ENCODE data around the gene NTF3. TPM values are rescaled to one million over a fixed set of nuclear protein-coding genes. Genes with fewer than 3 reads are reported as not detected.

Gene NTF3
- total RNA-seq, 4 donors from 2014 or later = 0.80 to 2.9 (median 1.3) TPM

DNA sequence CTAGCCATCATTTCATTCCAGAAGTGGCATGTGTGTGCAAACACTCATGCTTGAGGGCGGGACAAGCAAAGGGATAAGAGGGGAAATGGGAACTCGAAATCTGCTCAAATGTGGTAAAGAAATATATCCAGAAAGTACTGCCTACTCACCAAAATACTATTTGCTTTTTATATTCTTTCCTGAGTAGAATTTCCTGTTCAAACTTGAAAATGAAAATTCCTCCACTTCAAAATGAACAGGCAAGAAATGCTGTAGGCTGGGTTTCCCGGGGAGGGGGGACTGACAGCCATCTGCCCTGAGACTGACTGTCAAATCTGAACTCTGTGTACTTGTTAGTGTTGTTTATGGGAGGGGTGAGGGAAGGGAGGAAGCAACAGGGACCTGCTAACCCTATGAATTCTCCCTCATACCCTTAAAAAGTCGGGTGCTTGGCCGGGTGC is 34.6 kb downstream of the NTF3 start:
- TF ChIP-seq, protein P1, sequence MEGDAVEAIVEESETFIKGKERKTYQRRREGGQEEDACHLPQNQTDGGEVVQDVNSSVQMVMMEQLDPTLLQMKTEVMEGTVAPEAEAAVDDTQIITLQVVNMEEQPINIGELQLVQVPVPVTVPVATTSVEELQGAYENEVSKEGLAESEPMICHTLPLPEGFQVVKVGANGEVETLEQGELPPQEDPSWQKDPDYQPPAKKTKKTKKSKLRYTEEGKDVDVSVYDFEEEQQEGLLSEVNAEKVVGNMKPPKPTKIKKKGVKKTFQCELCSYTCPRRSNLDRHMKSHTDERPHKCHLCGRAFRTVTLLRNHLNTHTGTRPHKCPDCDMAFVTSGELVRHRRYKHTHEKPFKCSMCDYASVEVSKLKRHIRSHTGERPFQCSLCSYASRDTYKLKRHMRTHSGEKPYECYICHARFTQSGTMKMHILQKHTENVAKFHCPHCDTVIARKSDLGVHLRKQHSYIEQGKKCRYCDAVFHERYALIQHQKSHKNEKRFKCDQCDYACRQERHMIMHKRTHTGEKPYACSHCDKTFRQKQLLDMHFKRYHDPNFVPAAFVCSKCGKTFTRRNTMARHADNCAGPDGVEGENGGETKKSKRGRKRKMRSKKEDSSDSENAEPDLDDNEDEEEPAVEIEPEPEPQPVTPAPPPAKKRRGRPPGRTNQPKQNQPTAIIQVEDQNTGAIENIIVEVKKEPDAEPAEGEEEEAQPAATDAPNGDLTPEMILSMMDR (IDR thresholded peaks at IDR 0.05) = no peak
- TF ChIP-seq POLR2AphosphoS5 (IDR thresholded peaks at IDR 0.05) = no peak
- TF ChIP-seq POLR2A (IDR thresholded peaks at IDR 0.05) = no peak
- TF ChIP-seq EP300 (IDR thresholded peaks at IDR 0.05) = no peak
- Histone ChIP-seq H3K27ac (no peak overlapping the region), H3K9me3 (no peaks in the 10 kb centered on the region), H3K4me1 (no peaks in the 10 kb centered on the region), H3K27me3 (peaks cover 9% of the 10 kb centered on the region), H3K4me3 (no peak overlapping the region), H3K36me3 (no peaks in the 10 kb centered on the region)
- 28% methylated on average over 5 of the region's 5 CpGs for WGBS
- DNase-seq (ENCODE audit: low spot score in 2 of 2) = no peak

DNA sequence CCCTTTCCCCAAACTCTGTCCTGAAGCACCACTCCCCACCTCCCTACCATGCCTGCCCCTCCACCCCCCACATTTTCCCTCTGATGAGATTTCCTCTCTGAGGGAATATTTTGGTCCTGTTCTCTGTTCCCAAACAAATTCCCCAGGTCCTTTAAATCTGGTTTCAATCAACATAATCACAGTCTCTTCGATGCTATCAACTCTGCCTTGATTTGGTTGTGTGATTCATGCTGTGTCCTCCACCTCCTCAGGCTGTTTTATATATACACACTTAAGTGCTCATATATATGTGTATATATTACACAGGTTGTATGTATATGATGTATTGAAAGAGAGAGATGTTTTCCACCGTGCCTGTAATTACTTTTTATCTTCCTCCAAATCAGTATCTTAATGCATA is 36.0 kb downstream of the NTF3 start:
- TF ChIP-seq EP300 (IDR thresholded peaks at IDR 0.05) = no peak
- TF ChIP-seq POLR2A (IDR thresholded peaks at IDR 0.05) = no peak
- TF ChIP-seq, protein P1 (IDR thresholded peaks at IDR 0.05) = no peak
- TF ChIP-seq POLR2AphosphoS5 (IDR thresholded peaks at IDR 0.05) = no peak
- no peak for DNase-seq (ENCODE audit: low spot score in 2 of 2)
- 27% methylated on average over 2 of the region's 2 CpGs for WGBS

DNA sequence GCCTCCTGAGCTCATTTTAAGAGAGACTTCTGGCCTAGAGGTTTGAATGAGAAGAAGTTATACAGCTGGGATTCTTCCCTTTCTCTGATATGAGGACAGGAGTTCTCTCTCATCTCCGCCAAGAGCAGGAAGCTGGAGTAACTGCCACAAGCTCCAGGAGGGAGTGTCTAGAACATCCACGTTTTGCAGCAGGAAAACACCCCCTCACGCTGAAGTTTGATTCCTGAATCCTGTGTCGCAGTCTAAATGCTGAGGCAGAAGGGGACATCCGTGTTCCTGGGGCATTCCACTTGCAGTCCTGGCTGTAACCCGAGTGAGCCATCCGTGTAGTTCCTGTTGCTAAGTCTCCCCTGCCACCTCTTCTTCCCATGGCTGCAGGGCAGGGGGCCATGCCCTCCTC is 38.3 kb downstream of the NTF3 start:
- no peak overlapping the region for H3K27ac ChIP-seq
- peaks cover 15% of the 10 kb centered on the region for H3K27me3 ChIP-seq
- no peaks in the 10 kb centered on the region for H3K9me3 ChIP-seq
- H3K4me1 ChIP-seq = no peaks in the 10 kb centered on the region
- TF ChIP-seq, protein P1 (IDR thresholded peaks at IDR 0.05) = no peak
- TF ChIP-seq POLR2AphosphoS5 (IDR thresholded peaks at IDR 0.05) = no peak
- no peak for DNase-seq (ENCODE audit: low spot score in 2 of 2)
- 66% methylated on average over 7 of the region's 7 CpGs for WGBS
- H3K4me3 ChIP-seq = no peak overlapping the region
- no peaks in the 10 kb centered on the region for H3K36me3 ChIP-seq

More for the DNA sequence above, 36.0 kb downstream of the NTF3 start:
- H3K9me3 ChIP-seq = no peaks in the 10 kb centered on the region
- H3K36me3 ChIP-seq = no peaks in the 10 kb centered on the region
- no peak overlapping the region for H3K4me3 ChIP-seq
- H3K4me1 ChIP-seq = no peaks in the 10 kb centered on the region
- no peak overlapping the region for H3K27ac ChIP-seq
- peaks cover 15% of the 10 kb centered on the region for H3K27me3 ChIP-seq

DNA sequence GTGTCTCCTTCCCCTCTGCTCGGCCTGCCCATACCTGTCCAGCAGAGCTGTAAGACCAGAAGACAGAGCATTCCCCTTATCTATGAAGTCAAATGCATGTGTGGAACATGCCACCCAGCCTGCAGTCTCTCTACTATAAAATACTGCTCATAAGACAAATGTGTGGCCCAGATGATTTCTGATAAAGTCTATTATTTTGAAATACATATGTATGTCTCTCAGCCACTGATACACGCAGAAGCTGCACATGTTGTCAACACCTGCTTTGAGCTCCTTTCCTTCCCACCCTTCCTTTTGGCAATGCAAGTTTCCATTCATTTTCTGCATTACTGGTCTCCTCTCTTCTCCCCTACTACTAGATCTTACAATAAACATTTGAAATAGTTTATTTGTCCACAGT is 38.8 kb downstream of the NTF3 start:
- 78% methylated on average over 2 of the region's 2 CpGs for WGBS
- H3K36me3 ChIP-seq = no peaks in the 10 kb centered on the region
- no peak for DNase-seq (ENCODE audit: low spot score in 2 of 2)
- H3K27me3 ChIP-seq = peaks cover 15% of the 10 kb centered on the region
- no peaks in the 10 kb centered on the region for H3K4me1 ChIP-seq
- TF ChIP-seq EP300 (IDR thresholded peaks at IDR 0.05) (no peak), POLR2A (IDR thresholded peaks at IDR 0.05) (no peak), POLR2AphosphoS5 (IDR thresholded peaks at IDR 0.05) (no peak)
- TF ChIP-seq, protein P1 (IDR thresholded peaks at IDR 0.05) = no peak
- no peak overlapping the region for H3K4me3 ChIP-seq
- H3K9me3 ChIP-seq = no peaks in the 10 kb centered on the region
- H3K27ac ChIP-seq = no peak overlapping the region

DNA sequence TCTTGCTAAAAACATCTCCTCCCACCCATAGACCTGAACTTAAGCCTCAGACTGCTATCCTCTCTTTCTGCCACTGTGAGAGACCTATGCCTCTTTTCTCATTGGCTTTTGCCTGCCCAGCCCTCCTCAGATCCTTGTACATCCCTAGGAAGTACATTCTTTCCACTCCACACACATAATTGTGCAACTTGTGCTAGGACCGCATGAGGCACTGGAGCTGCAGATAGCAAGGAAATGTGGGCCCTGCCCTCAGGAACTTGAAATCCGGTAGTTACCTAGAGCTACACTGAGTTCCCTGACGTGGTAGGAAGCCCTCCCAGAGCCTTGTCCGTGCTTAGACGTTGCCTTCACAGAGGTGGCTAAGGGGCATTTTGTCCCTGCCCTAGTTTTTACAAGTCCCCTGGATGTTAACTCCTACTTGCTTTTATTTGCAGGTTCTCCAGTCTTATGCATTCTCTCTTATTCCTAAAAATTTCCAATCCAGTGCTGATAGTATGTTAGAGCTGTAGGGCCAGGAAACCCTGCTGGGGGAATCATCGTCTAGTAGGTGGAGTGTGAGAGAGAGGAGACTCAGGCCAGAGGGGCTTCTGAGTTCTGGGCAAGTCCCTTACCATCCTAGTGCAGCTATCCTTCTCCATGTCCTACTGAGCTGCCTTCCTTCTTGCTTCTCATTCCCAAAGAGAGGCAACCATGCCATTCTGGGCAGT is 41.3 kb downstream of the NTF3 start:
- no peak for DNase-seq (ENCODE audit: low spot score in 2 of 2)
- TF ChIP-seq EP300 (IDR thresholded peaks at IDR 0.05) (no peak), POLR2A (IDR thresholded peaks at IDR 0.05) (no peak), POLR2AphosphoS5 (IDR thresholded peaks at IDR 0.05) (no peak)
- TF ChIP-seq, protein P1 (IDR thresholded peaks at IDR 0.05) = no peak
- H3K4me1 ChIP-seq = no peaks in the 10 kb centered on the region
- H3K27me3 ChIP-seq = peaks cover 12% of the 10 kb centered on the region
- no peaks in the 10 kb centered on the region for H3K36me3 ChIP-seq
- no peak overlapping the region for H3K27ac ChIP-seq
- 87% methylated on average over 6 of the region's 6 CpGs for WGBS
- H3K9me3 ChIP-seq = no peaks in the 10 kb centered on the region
- no peak overlapping the region for H3K4me3 ChIP-seq
